ENCODE results near the gene NAALAD2. TPM values are rescaled to one million over a fixed set of nuclear protein-coding genes. Genes with fewer than 3 reads are reported as not detected.

Gene NAALAD2
- total and polyA plus RNA-seq, 2 experiments from 2014 or later: 15.6 to 29.8 TPM

GRCh38 chr11:90171359-90171758 is 36.9 kb downstream of the NAALAD2 start:
- no peaks in the 10 kb centered on the region for H3K4me1 ChIP-seq (ENCODE audit: insufficient read depth)
- no peak overlapping the region for H3K27ac ChIP-seq
- H3K27me3 ChIP-seq: no peaks in the 10 kb centered on the region
- no peak for TF ChIP-seq CTCF (IDR thresholded peaks at IDR 0.05; ENCODE audit: poor library complexity)
- no peak for TF ChIP-seq EZH2 (IDR thresholded peaks at IDR 0.05; ENCODE audit: borderline replicate concordance)
- no peak for TF ChIP-seq EZH2phosphoT487 (IDR thresholded peaks at IDR 0.05; ENCODE audit: low read depth, severe bottlenecking, unreplicated experiment)
- no peak overlapping the region for H2AFZ ChIP-seq
- no peak overlapping the region for H3K4me2 ChIP-seq
- H3K36me3 ChIP-seq (replicated peaks; ENCODE audit: insufficient read depth, low read depth): no peaks in the 10 kb centered on the region
- H4K20me1 ChIP-seq (ENCODE audit: insufficient read depth, poor library complexity, severe bottlenecking): no peaks in the 10 kb centered on the region
- H3K79me2 ChIP-seq: no peaks in the 10 kb centered on the region
- H3K9me3 ChIP-seq (ENCODE audit: low read depth): no peaks in the 10 kb centered on the region
- no peak overlapping the region for H3K4me3 ChIP-seq
- DNase-seq (ENCODE audit: low spot score): no peak
- no peaks in the 10 kb centered on the region for H3K9me2 ChIP-seq (replicated peaks; ENCODE audit: insufficient read depth)

GRCh38 chr11:90176069-90176468 is 41.6 kb downstream of the NAALAD2 start:
- no peak overlapping the region for H3K27ac ChIP-seq
- no peaks in the 10 kb centered on the region for H3K27me3 ChIP-seq
- no peak overlapping the region for H2AFZ ChIP-seq
- no peaks in the 10 kb centered on the region for H3K9me2 ChIP-seq (replicated peaks; ENCODE audit: insufficient read depth)
- no peaks in the 10 kb centered on the region for H3K36me3 ChIP-seq (replicated peaks; ENCODE audit: insufficient read depth, low read depth)
- H3K79me2 ChIP-seq: no peaks in the 10 kb centered on the region
- no peak for DNase-seq (ENCODE audit: low spot score)
- TF ChIP-seq CTCF (IDR thresholded peaks at IDR 0.05; ENCODE audit: poor library complexity): no peak
- no peak for TF ChIP-seq EZH2 (IDR thresholded peaks at IDR 0.05; ENCODE audit: borderline replicate concordance)
- no peak overlapping the region for H3K4me2 ChIP-seq
- WGBS (ENCODE audit: low lambda C conversion rate, missing lambda C conversion rate): 100% methylated on average over 1 of the region's 1 CpG
- no peak overlapping the region for H3K4me3 ChIP-seq
- H3K9me3 ChIP-seq (ENCODE audit: low read depth): no peaks in the 10 kb centered on the region
- H3K4me1 ChIP-seq (ENCODE audit: insufficient read depth): no peaks in the 10 kb centered on the region
- H4K20me1 ChIP-seq (ENCODE audit: insufficient read depth, poor library complexity, severe bottlenecking): no peaks in the 10 kb centered on the region

- no peaks in the 10 kb centered on the region for H3K36me3 ChIP-seq (replicated peaks; ENCODE audit: insufficient read depth, low read depth)
- WGBS (ENCODE audit: low lambda C conversion rate, missing lambda C conversion rate): 84% methylated on average over 2 of the region's 2 CpGs
- no peak overlapping the region for H2AFZ ChIP-seq
- no peaks in the 10 kb centered on the region for H4K20me1 ChIP-seq (ENCODE audit: insufficient read depth, poor library complexity, severe bottlenecking)
- H3K9me2 ChIP-seq (replicated peaks; ENCODE audit: insufficient read depth): no peaks in the 10 kb centered on the region
- H3K4me2 ChIP-seq: no peak overlapping the region
- no peak overlapping the region for H3K4me3 ChIP-seq
- no peaks in the 10 kb centered on the region for H3K9me3 ChIP-seq (ENCODE audit: low read depth)
- TF ChIP-seq EZH2phosphoT487 (IDR thresholded peaks at IDR 0.05; ENCODE audit: low read depth, severe bottlenecking, unreplicated experiment) (no peak), CTCF (IDR thresholded peaks at IDR 0.05; ENCODE audit: poor library complexity) (no peak), EZH2 (IDR thresholded peaks at IDR 0.05; ENCODE audit: borderline replicate concordance) (no peak)
- DNase-seq (ENCODE audit: low spot score): peak; percentile 19
- no peaks in the 10 kb centered on the region for H3K4me1 ChIP-seq (ENCODE audit: insufficient read depth)
- no peak overlapping the region for H3K27ac ChIP-seq
- H3K27me3 ChIP-seq: no peaks in the 10 kb centered on the region
- H3K79me2 ChIP-seq: no peaks in the 10 kb centered on the region
Measured at GRCh38 chr11:90178751-90179150, 44.3 kb downstream of the NAALAD2 start.

GRCh38 chr11:90179923-90180322 is 45.5 kb downstream of the NAALAD2 start:
- WGBS (ENCODE audit: low lambda C conversion rate, missing lambda C conversion rate): 50% methylated on average over 2 of the region's 2 CpGs
- no peaks in the 10 kb centered on the region for H3K4me1 ChIP-seq (ENCODE audit: insufficient read depth)
- no peak overlapping the region for H3K27ac ChIP-seq

More at GRCh38 chr11:90179923-90180322, 45.5 kb downstream of the NAALAD2 start:
- Histone ChIP-seq H3K79me2 (no peaks in the 10 kb centered on the region), H3K27me3 (no peaks in the 10 kb centered on the region), H4K20me1 (ENCODE audit: insufficient read depth, poor library complexity, severe bottlenecking) (no peaks in the 10 kb centered on the region), H3K4me2 (no peak overlapping the region), H3K9me3 (ENCODE audit: low read depth) (no peaks in the 10 kb centered on the region), H3K4me3 (no peak overlapping the region), H2AFZ (no peak overlapping the region), H3K36me3 (replicated peaks; ENCODE audit: insufficient read depth, low read depth) (no peaks in the 10 kb centered on the region), H3K9me2 (replicated peaks; ENCODE audit: insufficient read depth) (no peaks in the 10 kb centered on the region)
- DNase-seq (ENCODE audit: low spot score): no peak
- TF ChIP-seq EZH2phosphoT487 (IDR thresholded peaks at IDR 0.05; ENCODE audit: low read depth, severe bottlenecking, unreplicated experiment) (no peak), EZH2 (IDR thresholded peaks at IDR 0.05; ENCODE audit: borderline replicate concordance) (no peak), CTCF (IDR thresholded peaks at IDR 0.05; ENCODE audit: poor library complexity) (no peak)
